ENCODE results near the gene EEF1AKMT4.

Gene EEF1AKMT4

DNA sequence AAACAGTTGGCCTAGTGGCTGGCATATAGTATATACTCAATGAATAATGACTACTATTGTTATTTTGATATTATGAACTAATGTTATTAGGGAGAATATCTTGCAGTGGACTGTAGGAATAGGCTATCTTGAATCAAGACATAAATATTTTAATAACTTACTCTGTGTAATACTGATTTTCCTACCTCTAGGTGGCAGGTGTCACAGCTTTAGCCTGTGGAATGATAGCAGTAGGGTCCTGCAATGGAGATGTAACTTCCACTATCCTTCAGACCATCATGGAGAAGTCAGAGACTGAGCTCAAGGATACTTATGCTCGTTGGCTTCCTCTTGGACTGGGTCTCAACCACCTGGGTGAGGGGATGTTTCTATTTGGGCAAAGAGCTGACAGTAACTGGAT is 56.1 kb downstream of the EEF1AKMT4 start:
- no peak for DNase-seq

DNA sequence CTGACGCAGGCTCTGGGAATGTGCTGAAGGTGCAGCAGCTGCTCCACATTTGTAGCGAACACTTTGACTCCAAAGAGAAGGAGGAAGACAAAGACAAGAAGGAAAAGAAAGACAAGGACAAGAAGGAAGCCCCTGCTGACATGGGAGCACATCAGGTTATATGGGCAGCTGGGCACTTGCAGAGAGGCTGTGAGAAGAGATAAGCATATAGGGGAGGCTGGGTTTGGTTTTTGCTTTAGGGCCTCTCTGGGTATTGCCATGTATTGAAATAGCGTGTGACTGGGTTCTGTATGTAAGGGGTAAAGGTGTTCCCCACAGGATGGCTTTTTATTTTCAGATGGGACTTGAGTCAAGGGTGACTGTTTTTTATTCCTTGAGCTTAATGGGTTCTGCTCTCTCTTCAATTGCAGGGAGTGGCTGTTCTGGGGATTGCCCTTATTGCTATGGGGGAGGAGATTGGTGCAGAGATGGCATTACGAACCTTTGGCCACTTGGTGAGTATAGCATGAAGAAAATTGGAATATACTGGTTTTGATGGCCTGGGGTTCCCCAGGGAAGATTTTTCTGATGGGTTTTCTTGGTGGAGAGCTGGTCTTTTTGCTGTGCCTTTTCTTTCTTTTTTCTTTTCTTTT is 57.0 kb downstream of the EEF1AKMT4 start:
- no peak for DNase-seq

DNA sequence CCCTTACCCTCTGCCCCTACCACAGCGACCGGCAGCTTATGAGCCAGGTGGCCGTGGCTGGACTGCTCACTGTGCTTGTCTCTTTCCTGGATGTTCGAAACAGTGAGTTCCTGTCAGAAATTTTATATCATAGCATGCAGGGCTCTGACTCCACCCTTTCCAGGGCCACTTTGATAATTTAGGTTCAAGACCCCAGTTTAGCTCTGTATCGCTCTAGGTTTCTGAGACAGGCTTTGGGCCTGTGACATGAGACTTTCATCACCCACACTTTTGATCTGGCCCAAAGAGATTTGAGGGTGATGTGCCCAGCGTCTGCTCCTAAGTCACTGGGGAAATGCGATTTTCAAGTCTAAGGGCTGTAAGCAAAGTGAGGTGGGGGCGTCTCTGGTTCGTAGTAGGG is 58.4 kb downstream of the EEF1AKMT4 start:
- DNase-seq, result no peak

Measured in DMS153 (cell line).